Stimulated activated CD4-positive, alpha-beta T cell treated with anti-CD3 and anti-CD28 coated beads, Interleukin-4, amount 100 ng/mL, for 1 hour (primary cell): Measurements from ENCODE around the gene RDH13.
"Not testable (repeated sequence)": the region's sequence is repeated elsewhere in the genome, so short reads cannot be mapped to it uniquely, and the experiment has no call there.

Experiments
- DNase-seq: peaks from one replicate; pipeline ENCODE4 v3.0.0-alpha.2; 2020

Gene RDH13

DNA sequence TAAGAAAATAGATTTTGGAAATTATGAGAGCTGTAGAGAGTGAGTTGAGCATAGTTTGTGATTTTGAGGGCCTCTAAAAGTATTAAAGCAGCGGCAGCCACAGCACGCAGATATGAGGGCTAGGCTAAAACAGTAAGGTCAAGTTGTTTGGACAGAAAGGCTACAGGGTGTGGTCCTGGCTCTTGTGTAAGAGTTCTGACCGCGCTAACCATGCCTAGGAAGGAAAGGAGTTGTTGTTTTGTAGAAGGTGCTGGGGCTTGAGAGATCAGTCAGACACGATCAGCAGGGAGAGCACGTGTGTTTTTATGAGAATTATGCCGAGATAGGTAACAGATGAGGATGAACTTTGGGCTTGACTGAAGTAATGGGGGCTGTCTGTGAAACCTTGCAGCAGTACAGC is 54.2 kb downstream of the RDH13 start:
- not testable (repeated sequence) for DNase-seq

DNA sequence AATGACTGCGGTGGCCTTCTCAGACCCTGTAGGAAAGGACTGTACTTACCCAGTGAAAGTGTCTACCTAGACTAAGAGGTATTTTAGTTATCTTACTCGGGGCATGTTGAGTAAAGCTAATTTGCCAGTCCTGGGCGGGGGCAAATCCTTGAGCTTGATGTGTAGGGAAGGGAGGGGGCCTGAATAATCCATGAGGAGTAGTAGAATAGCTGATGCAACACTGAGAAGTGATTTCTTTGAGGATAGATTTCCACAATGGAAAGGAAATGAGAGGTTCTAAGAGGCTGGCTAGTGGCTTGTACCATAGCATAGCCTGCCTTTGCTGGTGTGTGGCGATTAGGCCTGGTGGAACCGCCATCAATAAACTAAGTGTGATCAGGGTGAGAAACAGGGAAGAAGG is 54.8 kb downstream of the RDH13 start:
- not testable (repeated sequence) for DNase-seq

DNA sequence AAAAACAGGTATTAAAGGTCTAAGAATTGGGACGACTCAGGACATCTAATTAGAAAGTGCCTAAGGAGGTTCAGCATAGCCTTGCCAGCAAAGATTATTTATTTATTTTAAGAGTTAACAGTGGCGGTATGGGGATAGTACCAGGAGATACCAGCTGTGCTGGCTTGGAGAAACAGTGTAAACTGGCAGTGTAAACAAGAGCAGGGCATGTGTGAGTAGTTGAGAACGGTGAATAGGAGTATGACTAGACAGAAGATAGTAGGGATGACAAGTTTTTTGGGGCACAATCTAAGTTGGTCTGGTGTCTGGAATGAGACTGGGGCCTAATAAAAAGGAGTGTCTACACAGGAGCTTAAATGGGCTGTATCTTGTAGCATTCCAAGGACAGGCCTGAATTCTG is 55.4 kb downstream of the RDH13 start:
- DNase-seq = not testable (repeated sequence)

DNA sequence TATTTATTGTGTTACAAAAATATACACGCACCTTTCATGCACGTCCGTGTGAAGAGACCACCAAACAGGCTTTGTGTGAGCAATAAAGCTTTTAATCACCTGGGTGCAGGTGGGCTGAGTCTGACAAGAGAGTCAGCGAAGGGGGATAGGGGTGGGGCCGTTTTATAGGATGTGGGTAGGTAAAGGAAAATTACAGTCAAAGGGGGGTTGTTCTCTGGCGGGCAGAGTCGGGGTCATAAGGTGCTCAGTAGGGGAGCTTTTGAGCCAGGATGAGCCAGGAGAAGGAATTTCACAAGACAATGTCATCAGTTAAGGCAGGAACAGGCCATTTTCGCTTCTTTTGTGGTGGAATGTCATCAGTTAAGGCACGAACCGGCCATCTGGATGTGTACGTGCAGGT is 56.2 kb downstream of the RDH13 start:
- DNase-seq = not testable (repeated sequence)

DNA sequence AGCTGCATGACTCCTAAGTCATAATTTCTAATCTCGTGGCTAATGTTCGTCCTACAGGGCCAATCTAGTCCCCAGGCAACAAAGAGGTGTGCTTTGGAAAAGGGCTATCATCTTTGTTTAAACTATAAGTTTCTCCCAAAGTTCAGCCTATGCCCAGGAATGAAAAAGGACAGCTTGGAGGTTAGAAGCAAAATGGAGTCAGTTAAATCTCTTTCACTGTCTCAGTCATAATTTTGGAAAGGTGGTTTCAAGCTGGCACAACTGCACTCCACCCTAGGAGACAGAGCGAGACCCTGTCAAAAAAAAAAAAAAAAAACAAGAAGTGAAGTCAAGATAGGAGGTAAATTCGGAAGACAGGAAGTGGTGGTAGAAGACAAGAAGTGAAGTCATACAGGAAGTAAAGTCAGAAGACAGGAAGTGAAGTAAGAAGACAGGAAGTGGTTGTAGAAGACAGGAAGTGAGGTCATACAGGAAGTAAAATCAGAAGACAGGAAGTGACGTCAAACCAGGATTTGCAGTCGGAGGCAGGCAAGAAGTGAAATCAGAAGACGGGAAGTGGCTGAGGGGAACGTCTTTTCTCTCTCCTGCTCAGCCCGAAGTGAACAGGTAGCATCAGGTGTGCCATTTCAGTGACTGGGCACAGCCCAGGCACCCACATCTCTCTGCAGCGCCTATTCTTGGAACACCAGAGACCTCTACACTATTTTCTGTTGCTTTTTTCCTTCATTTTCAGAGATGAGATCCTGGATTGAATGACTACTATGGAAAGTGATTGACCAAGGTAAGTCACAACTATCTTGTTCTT is 57.1 kb downstream of the RDH13 start:
- peak; percentile 20 for DNase-seq

DNA sequence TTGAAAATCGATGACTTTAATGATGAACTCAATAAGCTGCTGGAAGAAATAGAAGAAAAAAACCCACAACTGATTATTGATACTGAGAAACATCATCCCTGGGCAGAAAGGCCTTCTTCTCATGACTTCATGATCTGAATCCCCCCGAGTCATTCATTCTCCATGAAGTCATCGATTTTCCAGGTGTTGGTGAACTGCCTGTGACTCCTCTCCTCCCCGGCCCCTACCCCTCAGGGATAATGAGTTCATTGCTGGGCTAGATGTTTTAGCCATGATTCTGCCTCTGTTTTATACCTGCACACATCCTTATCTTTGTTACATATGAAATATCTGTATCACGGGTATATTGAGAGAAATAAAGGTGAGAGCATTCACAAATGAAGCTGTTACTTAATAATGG is 62.2 kb downstream of the RDH13 start:
- no peak for DNase-seq

DNA sequence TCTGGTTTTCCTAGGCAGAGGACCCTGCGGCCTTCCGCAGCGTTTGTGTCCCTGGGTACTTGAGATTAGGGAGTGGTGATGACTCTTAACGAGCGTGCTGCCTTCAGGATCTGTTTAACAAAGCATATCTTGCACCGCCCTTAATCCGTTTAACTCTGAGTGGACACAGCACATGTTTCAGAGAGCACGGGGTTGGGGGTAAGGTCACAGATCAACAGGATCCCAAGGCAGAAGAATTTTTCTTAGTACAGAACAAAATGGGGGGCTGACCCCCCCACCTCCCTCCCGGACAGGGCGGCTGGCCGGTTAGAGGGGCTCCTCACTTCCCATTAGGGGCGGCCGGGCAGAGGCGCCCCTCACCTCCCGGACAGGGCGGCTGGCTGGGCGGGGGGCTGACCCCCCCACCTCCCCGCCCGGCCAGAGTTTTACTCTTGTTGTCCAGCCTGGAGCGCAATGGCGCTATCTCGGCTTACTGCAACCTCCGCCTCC is 64.2 kb downstream of the RDH13 start:
- DNase-seq = not testable (repeated sequence)

DNA sequence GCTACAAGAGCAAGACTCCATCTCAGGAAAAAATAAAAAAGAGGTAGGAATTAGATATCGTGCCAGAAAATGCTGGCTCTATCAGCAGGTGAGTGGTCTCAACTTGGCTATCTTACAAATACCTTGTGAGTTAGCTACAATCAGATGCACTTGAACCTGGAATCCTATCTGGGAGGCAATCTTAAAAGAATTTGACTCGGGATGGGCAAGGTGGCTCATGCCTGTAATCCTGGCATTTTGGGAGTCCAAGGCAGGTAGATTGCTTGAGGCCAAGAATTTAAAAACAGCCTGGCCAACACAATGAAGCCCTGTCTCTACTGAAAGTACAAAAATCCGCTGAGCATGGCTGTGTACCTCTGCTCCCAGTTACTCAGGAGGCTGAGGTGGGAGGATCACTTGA is 67.4 kb downstream of the RDH13 start:
- no peak for DNase-seq
